Neural progenitor cell (in vitro differentiated cells): ENCODE results near the gene LTBP2.

Experiments used
- EZH2 ChIP-seq: fragments of 200-600 bp; sonication (generic); IDR thresholded peaks from 2 replicates; pipeline ENCODE4 v1.6.1; 2017; ENCODE audit warnings: antibody characterized with exemption, mild to moderate bottlenecking, moderate library complexity
- EZH2phosphoT487 ChIP-seq: fragments of 200-600 bp; sonication (generic); IDR thresholded peaks from 2 replicates; pipeline ENCODE4 v1.6.1; 2017; ENCODE audit warnings: antibody characterized with exemption
- TF ChIP-seq, protein P1 (sequence below): fragments of 200-600 bp; sonication (generic); IDR thresholded peaks from 2 replicates; pipeline ENCODE4 v1.5.1; 2017; ENCODE audit warnings: antibody characterized with exemption, mild to moderate bottlenecking

DNA sequence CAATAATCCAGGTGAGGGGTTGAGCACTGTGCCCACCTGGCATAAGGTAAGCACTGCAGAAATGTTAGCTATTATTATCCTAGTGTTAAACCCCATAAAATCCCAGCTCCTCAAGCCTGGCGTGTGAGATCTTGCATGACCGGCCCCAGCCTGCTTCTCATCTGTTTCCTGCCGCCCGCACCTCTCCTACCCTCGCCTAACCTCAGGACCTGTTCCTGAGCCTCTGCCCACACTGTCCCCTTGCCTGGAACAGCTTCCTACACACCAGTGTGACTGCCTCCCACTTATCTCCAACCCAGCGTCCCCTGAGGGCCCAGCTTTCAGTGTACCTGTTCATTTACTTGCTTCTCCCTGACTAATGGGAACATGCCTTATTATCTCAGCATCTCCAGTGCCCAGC, 93.8 kb downstream of the LTBP2 start:
- TF ChIP-seq, protein P1, sequence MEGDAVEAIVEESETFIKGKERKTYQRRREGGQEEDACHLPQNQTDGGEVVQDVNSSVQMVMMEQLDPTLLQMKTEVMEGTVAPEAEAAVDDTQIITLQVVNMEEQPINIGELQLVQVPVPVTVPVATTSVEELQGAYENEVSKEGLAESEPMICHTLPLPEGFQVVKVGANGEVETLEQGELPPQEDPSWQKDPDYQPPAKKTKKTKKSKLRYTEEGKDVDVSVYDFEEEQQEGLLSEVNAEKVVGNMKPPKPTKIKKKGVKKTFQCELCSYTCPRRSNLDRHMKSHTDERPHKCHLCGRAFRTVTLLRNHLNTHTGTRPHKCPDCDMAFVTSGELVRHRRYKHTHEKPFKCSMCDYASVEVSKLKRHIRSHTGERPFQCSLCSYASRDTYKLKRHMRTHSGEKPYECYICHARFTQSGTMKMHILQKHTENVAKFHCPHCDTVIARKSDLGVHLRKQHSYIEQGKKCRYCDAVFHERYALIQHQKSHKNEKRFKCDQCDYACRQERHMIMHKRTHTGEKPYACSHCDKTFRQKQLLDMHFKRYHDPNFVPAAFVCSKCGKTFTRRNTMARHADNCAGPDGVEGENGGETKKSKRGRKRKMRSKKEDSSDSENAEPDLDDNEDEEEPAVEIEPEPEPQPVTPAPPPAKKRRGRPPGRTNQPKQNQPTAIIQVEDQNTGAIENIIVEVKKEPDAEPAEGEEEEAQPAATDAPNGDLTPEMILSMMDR = no peak
- TF ChIP-seq EZH2 (no peak), EZH2phosphoT487 (no peak)
